IPS-NIHi7 (cell line): ENCODE results near the gene KRT38.

Source experiments
- DNase-seq: peaks from one replicate; pipeline ENCODE4 v3.0.0; 2012; ENCODE audit warnings: mixed read lengths; ENCODE audit errors: extremely low spot score

The KRT38 gene

GRCh38 chr17:41421617-41422016, 19.2 kb downstream of the KRT38 start:
- DNase-seq = no peak

GRCh38 chr17:41421116-41421515, 19.7 kb downstream of the KRT38 start:
- no peak for DNase-seq

- no peak for DNase-seq
Measured at GRCh38 chr17:41420134-41420533, 20.6 kb downstream of the KRT38 start.

GRCh38 chr17:41419716-41420115, 21.1 kb downstream of the KRT38 start:
- DNase-seq = no peak

- DNase-seq = no peak
Measured at GRCh38 chr17:41418116-41418860, 22.5 kb downstream of the KRT38 start.

- peak; percentile 87 for DNase-seq
Measured at GRCh38 chr17:41417576-41418015, 23.2 kb downstream of the KRT38 start.

- no peak for DNase-seq
Measured at GRCh38 chr17:41417127-41417526, 23.7 kb downstream of the KRT38 start.

- DNase-seq = no peak
Measured at GRCh38 chr17:41416479-41416878, 24.3 kb downstream of the KRT38 start.

GRCh38 chr17:41415833-41416335, 24.9 kb downstream of the KRT38 start:
- DNase-seq = no peak

- no peak for DNase-seq
Measured at GRCh38 chr17:41415411-41415810, 25.4 kb downstream of the KRT38 start.

- no peak for DNase-seq
Measured at GRCh38 chr17:41413982-41414381, 26.8 kb downstream of the KRT38 start.

- DNase-seq = peak; percentile 56
Measured at GRCh38 chr17:41413353-41413957, 27.3 kb downstream of the KRT38 start.

GRCh38 chr17:41411072-41411840, 29.5 kb downstream of the KRT38 start:
- no peak for DNase-seq

- DNase-seq = no peak
Measured at GRCh38 chr17:41407226-41407625, 33.6 kb downstream of the KRT38 start.

GRCh38 chr17:41406205-41406604, 34.6 kb downstream of the KRT38 start:
- peak; percentile 58 for DNase-seq

GRCh38 chr17:41404024-41404671, 36.6 kb downstream of the KRT38 start:
- no peak for DNase-seq

- DNase-seq = no peak
Measured at GRCh38 chr17:41403404-41404023, 37.3 kb downstream of the KRT38 start.

- DNase-seq = no peak
Measured at GRCh38 chr17:41402161-41402560, 38.6 kb downstream of the KRT38 start.

- DNase-seq = no peak
Measured at GRCh38 chr17:41396996-41397660, 43.7 kb downstream of the KRT38 start, which contains the start of gene KRT31. KRT31 (minus strand) TSS chr17:41397608; CDS start chr17:41397539, 69 bp downstream.

GRCh38 chr17:41396340-41396739, 44.4 kb downstream of the KRT38 start:
- DNase-seq = no peak

GRCh38 chr17:41395611-41396010, 45.2 kb downstream of the KRT38 start:
- DNase-seq = no peak
